ES-I3 (cell line): ENCODE results near the gene HIRA.

ENCODE experiments used
- H3K36me3 ChIP-seq: 2 replicates; pipeline ENCODE4 v1.6.1; 2013; ENCODE audit warnings: mild to moderate bottlenecking, low read length, control low read depth, moderate library complexity; ENCODE audit not compliant: insufficient read depth
- H3K4me1 ChIP-seq: 2 replicates; pipeline ENCODE4 v1.6.1; 2013; ENCODE audit warnings: mild to moderate bottlenecking, control low read depth, low read length; ENCODE audit not compliant: insufficient read depth
- H3K9ac ChIP-seq: 2 replicates; pipeline ENCODE4 v1.6.1; 2013; ENCODE audit warnings: low read depth, mild to moderate bottlenecking, low read length, moderate library complexity
- H3K9me3 ChIP-seq: 2 replicates; pipeline ENCODE4 v1.6.1; 2013; ENCODE audit warnings: mild to moderate bottlenecking, low read length, moderate library complexity; ENCODE audit not compliant: control insufficient read depth, insufficient read depth

HIRA gene

GRCh38 chr22:19359554-19360299, 71.8 kb downstream of the HIRA start:
- H3K9ac ChIP-seq: no peak overlapping the region
- H3K36me3 ChIP-seq: peaks cover 10% of the 10 kb centered on the region
- no peaks in the 10 kb centered on the region for H3K4me1 ChIP-seq
- H3K9me3 ChIP-seq: no peaks in the 10 kb centered on the region

- Histone ChIP-seq H3K36me3 (peaks cover 10% of the 10 kb centered on the region), H3K4me1 (no peaks in the 10 kb centered on the region), H3K9ac (no peak overlapping the region), H3K9me3 (no peaks in the 10 kb centered on the region)
Observed at GRCh38 chr22:19358703-19359553, 72.6 kb downstream of the HIRA start.

GRCh38 chr22:19358195-19358594, 73.3 kb downstream of the HIRA start:
- H3K36me3 ChIP-seq: peaks cover 10% of the 10 kb centered on the region
- H3K9ac ChIP-seq: no peak overlapping the region
- H3K4me1 ChIP-seq: no peaks in the 10 kb centered on the region
- no peaks in the 10 kb centered on the region for H3K9me3 ChIP-seq

- no peaks in the 10 kb centered on the region for H3K4me1 ChIP-seq
- peaks cover 10% of the 10 kb centered on the region for H3K36me3 ChIP-seq
- no peaks in the 10 kb centered on the region for H3K9me3 ChIP-seq
- no peak overlapping the region for H3K9ac ChIP-seq
Observed at GRCh38 chr22:19357270-19358105, 74.0 kb downstream of the HIRA start.

- Histone ChIP-seq H3K9ac (no peak overlapping the region), H3K9me3 (no peaks in the 10 kb centered on the region), H3K4me1 (no peaks in the 10 kb centered on the region), H3K36me3 (peaks cover 12% of the 10 kb centered on the region)
Observed at GRCh38 chr22:19356708-19357269, 74.7 kb downstream of the HIRA start.

- Histone ChIP-seq H3K36me3 (peaks cover 20% of the 10 kb centered on the region), H3K9me3 (no peaks in the 10 kb centered on the region), H3K4me1 (no peaks in the 10 kb centered on the region), H3K9ac (no peak overlapping the region)
Observed at GRCh38 chr22:19355413-19356157, 75.9 kb downstream of the HIRA start.

- Histone ChIP-seq H3K9ac (no peak overlapping the region), H3K9me3 (no peaks in the 10 kb centered on the region), H3K4me1 (no peaks in the 10 kb centered on the region), H3K36me3 (peaks cover 30% of the 10 kb centered on the region)
Observed at GRCh38 chr22:19354201-19354600, 77.3 kb downstream of the HIRA start.

- H3K36me3 ChIP-seq: peaks cover 26% of the 10 kb centered on the region
- no peaks in the 10 kb centered on the region for H3K4me1 ChIP-seq
- no peak overlapping the region for H3K9ac ChIP-seq
- no peaks in the 10 kb centered on the region for H3K9me3 ChIP-seq
Observed at GRCh38 chr22:19353363-19354131, 78.0 kb downstream of the HIRA start.

- peaks cover 26% of the 10 kb centered on the region for H3K36me3 ChIP-seq
- no peaks in the 10 kb centered on the region for H3K9me3 ChIP-seq
- H3K4me1 ChIP-seq: no peaks in the 10 kb centered on the region
- no peak overlapping the region for H3K9ac ChIP-seq
Observed at GRCh38 chr22:19352766-19353165, 78.8 kb downstream of the HIRA start.

GRCh38 chr22:19352217-19352616, 79.3 kb downstream of the HIRA start:
- H3K9ac ChIP-seq: no peak overlapping the region
- no peaks in the 10 kb centered on the region for H3K4me1 ChIP-seq
- no peaks in the 10 kb centered on the region for H3K9me3 ChIP-seq
- H3K36me3 ChIP-seq: peaks cover 26% of the 10 kb centered on the region

GRCh38 chr22:19351604-19352003, 79.9 kb downstream of the HIRA start:
- Histone ChIP-seq H3K9me3 (no peaks in the 10 kb centered on the region), H3K9ac (no peak overlapping the region), H3K4me1 (no peaks in the 10 kb centered on the region), H3K36me3 (peaks cover 26% of the 10 kb centered on the region)

GRCh38 chr22:19350947-19351346, 80.6 kb downstream of the HIRA start:
- no peaks in the 10 kb centered on the region for H3K4me1 ChIP-seq
- H3K9ac ChIP-seq: no peak overlapping the region
- H3K36me3 ChIP-seq: peaks cover 26% of the 10 kb centered on the region
- no peaks in the 10 kb centered on the region for H3K9me3 ChIP-seq

GRCh38 chr22:19350476-19350859, 81.1 kb downstream of the HIRA start:
- Histone ChIP-seq H3K4me1 (no peaks in the 10 kb centered on the region), H3K36me3 (peaks cover 26% of the 10 kb centered on the region), H3K9ac (no peak overlapping the region), H3K9me3 (no peaks in the 10 kb centered on the region)
